ENCODE results near the gene WDR13.
A peak's percentile ranks its signal among the peaks of the same experiment; 100 is the strongest.
"Not testable (repeated sequence)": the region's sequence is repeated elsewhere in the genome, so short reads cannot be mapped to it uniquely, and the experiment has no call there.

WDR13 gene

GRCh38 chrX:48597353-48598264 is at the start of gene WDR13:
WDR13 (plus strand) TSS chrX:48597492; CDS start chrX:48597997, 505 bp downstream.
- peak; percentile 92 for DNase-seq (ENCODE audit: low read depth)

- DNase-seq (ENCODE audit: low read depth): no peak
Measured at GRCh38 chrX:48548871-48549270, 48.4 kb upstream of the WDR13 start.

- DNase-seq (ENCODE audit: low read depth): not testable (repeated sequence)
Measured at GRCh38 chrX:48555731-48556325, 41.5 kb upstream of the WDR13 start.

GRCh38 chrX:48558271-48558670 is 39.0 kb upstream of the WDR13 start:
- no peak for DNase-seq (ENCODE audit: low read depth)

- no peak for DNase-seq (ENCODE audit: low read depth)
Measured at GRCh38 chrX:48559636-48560035, 37.7 kb upstream of the WDR13 start.

GRCh38 chrX:48560056-48560455 is 37.2 kb upstream of the WDR13 start:
- DNase-seq (ENCODE audit: low read depth): no peak

- no peak for DNase-seq (ENCODE audit: low read depth)
Measured at GRCh38 chrX:48560681-48561080, 36.6 kb upstream of the WDR13 start.

- no peak for DNase-seq (ENCODE audit: low read depth)
Measured at GRCh38 chrX:48569958-48570357, 27.3 kb upstream of the WDR13 start.

GRCh38 chrX:48573690-48574269 is 23.5 kb upstream of the WDR13 start:
- no peak for DNase-seq (ENCODE audit: low read depth)

- DNase-seq (ENCODE audit: low read depth): peak; percentile 91
Measured at GRCh38 chrX:48574270-48575266, 22.7 kb upstream of the WDR13 start, which contains the start of gene RBM3. RBM3 (plus strand) TSS chrX:48574484; CDS start chrX:48575181, 697 bp downstream.

- no peak for DNase-seq (ENCODE audit: low read depth)
Measured at GRCh38 chrX:48575642-48576041, 21.6 kb upstream of the WDR13 start.

GRCh38 chrX:48576108-48576507 is 21.2 kb upstream of the WDR13 start:
- DNase-seq (ENCODE audit: low read depth): no peak

- DNase-seq (ENCODE audit: low read depth): no peak
Measured at GRCh38 chrX:48578661-48579128, 18.6 kb upstream of the WDR13 start.

GRCh38 chrX:48579259-48579658 is 18.0 kb upstream of the WDR13 start:
- no peak for DNase-seq (ENCODE audit: low read depth)

GRCh38 chrX:48580662-48581061 is 16.6 kb upstream of the WDR13 start:
- no peak for DNase-seq (ENCODE audit: low read depth)

- no peak for DNase-seq (ENCODE audit: low read depth)
Measured at GRCh38 chrX:48584698-48585097, 12.6 kb upstream of the WDR13 start.

- no peak for DNase-seq (ENCODE audit: low read depth)
Measured at GRCh38 chrX:48589482-48590162, 7.7 kb upstream of the WDR13 start.

GRCh38 chrX:48590203-48591103 is 6.8 kb upstream of the WDR13 start:
- DNase-seq (ENCODE audit: low read depth): no peak

- no peak for DNase-seq (ENCODE audit: low read depth)
Measured at GRCh38 chrX:48591255-48591791, 6.0 kb upstream of the WDR13 start.

- no peak for DNase-seq (ENCODE audit: low read depth)
Measured at GRCh38 chrX:48592971-48593370, 4.3 kb upstream of the WDR13 start.
